NCI-H2196 (cell line): ENCODE results near the gene PSMD6.

Source experiments
- DNase-seq: peaks from one replicate; lab custom pipeline; 2025; ENCODE audit not compliant: unreplicated experiment; lab: John Stamatoyannopoulos, UW

Gene PSMD6

GRCh38 chr3:64046996-64047594, 23.8 kb upstream of the PSMD6 start:
- DNase-seq: no peak

GRCh38 chr3:64046592-64046991, 23.3 kb upstream of the PSMD6 start:
- no peak for DNase-seq

GRCh38 chr3:64042952-64043351, 19.7 kb upstream of the PSMD6 start:
- DNase-seq: no peak

GRCh38 chr3:64039981-64040733, 16.9 kb upstream of the PSMD6 start:
- no peak for DNase-seq

GRCh38 chr3:64039332-64039731, 16.0 kb upstream of the PSMD6 start:
- DNase-seq: no peak

GRCh38 chr3:64038253-64038767, 15.0 kb upstream of the PSMD6 start:
- no peak for DNase-seq

GRCh38 chr3:64037084-64037483, 13.8 kb upstream of the PSMD6 start:
- no peak for DNase-seq

- DNase-seq: no peak
Observed at GRCh38 chr3:64033069-64033468, 9.8 kb upstream of the PSMD6 start.

GRCh38 chr3:64031540-64032508, 8.5 kb upstream of the PSMD6 start:
- DNase-seq: no peak

- peak; percentile 54 for DNase-seq
Observed at GRCh38 chr3:64030741-64031140, 7.4 kb upstream of the PSMD6 start.

GRCh38 chr3:64029287-64029686, 6.0 kb upstream of the PSMD6 start:
- no peak for DNase-seq

GRCh38 chr3:64028754-64029153, 5.5 kb upstream of the PSMD6 start:
- DNase-seq: no peak

- DNase-seq: no peak
Observed at GRCh38 chr3:64027658-64028057, 4.4 kb upstream of the PSMD6 start.

GRCh38 chr3:64026346-64026745, 3.1 kb upstream of the PSMD6 start:
- no peak for DNase-seq

- DNase-seq: no peak
Observed at GRCh38 chr3:64023861-64024223, 548 bp upstream of the PSMD6 start.

- no peak for DNase-seq
Observed at GRCh38 chr3:64022451-64023186, 675 bp downstream of the PSMD6 start.

- DNase-seq: no peak
Observed at GRCh38 chr3:64021922-64022321, 1.4 kb downstream of the PSMD6 start.

GRCh38 chr3:64019879-64020278, 3.4 kb downstream of the PSMD6 start:
- no peak for DNase-seq

GRCh38 chr3:64019271-64019670, 4.0 kb downstream of the PSMD6 start:
- no peak for DNase-seq

GRCh38 chr3:64016941-64017620, 6.2 kb downstream of the PSMD6 start:
- DNase-seq: no peak
